ENCODE measurements around the gene POLK. TPM values are rescaled to one million over a fixed set of nuclear protein-coding genes. Genes with fewer than 3 reads are reported as not detected.
"Not testable (repeated sequence)": the region's sequence is repeated elsewhere in the genome, so short reads cannot be mapped to it uniquely, and the experiment has no call there.

POLK gene
- polyA plus RNA-seq, 6 donors from 2014 or later, result 19.3 to 34.7 (median 27.1) TPM

DNA sequence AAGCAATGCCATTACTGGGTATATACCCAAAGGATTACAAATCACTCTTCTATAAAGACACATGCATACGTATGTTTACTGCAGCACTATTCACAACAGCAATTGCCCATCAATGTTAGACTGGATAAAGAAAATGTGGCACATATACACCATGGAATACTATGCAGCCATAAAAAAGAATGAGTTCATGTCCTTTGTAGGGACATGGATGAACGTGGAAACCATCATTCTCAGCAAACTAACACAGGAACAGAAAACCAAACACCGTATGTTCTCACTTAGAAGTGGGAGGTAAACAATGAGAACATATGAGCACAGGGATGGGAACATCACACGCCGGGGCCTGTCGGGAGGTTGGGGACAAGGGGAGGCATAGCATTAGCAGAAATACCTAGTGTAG lies 21.8 kb upstream of the POLK start:
- Mint-ChIP-seq H3K4me1 (peaks cover 12 to 38% (median 21%) of the 10 kb centered on the region in 3 donors), H3K36me3 (peaks cover 50% of the 10 kb centered on the region in 2 donors), H3K4me3 (peak overlapping the region in 1 of 8 donors; percentile 22), H3K27ac (peak overlapping the region in 1 of 6 donors; percentile 74), H3K9me3 (peaks cover 0 to 50% (median 32%) of the 10 kb centered on the region in 7 donors)
- ATAC-seq (ENCODE audit: low read depth in 2 of 2); H3K27me3 Mint-ChIP-seq; DNase-seq: not testable (repeated sequence)

DNA sequence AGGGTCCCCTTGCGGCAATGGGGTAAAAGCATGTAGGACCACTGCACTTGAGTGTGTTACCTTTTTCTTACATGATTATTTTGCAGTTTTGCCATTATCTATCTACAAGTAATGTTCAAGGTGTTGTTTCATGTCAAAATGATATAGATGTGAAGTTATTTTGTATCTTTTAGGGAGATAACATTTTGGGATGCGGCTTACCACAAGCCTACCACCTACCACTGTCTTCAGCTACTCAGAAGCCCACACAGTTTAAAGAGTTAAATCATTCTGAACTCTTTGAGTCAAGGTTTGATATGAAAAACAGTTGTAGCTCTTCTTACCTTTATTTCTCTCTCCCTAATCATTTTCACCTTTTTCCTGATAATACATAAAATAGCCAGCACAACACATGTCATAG lies 20.1 kb upstream of the POLK start:
- no peaks in the 10 kb centered on the region for H3K27me3 Mint-ChIP-seq
- H3K27ac Mint-ChIP-seq, result peak overlapping the region in 2 of 6 donors; percentile 7 to 16
- H3K9me3 Mint-ChIP-seq, result peaks cover 0 to 36% (median 21%) of the 10 kb centered on the region in 7 donors
- DNase-seq, result no peak
- peaks cover 8 to 27% (median 8%) of the 10 kb centered on the region in 3 donors for H3K4me1 Mint-ChIP-seq
- H3K36me3 Mint-ChIP-seq, result peaks cover 33 to 40% of the 10 kb centered on the region in 2 donors
- H3K4me3 Mint-ChIP-seq, result no peak overlapping the region
- no peak for ATAC-seq (ENCODE audit: low read depth in 2 of 2)

DNA sequence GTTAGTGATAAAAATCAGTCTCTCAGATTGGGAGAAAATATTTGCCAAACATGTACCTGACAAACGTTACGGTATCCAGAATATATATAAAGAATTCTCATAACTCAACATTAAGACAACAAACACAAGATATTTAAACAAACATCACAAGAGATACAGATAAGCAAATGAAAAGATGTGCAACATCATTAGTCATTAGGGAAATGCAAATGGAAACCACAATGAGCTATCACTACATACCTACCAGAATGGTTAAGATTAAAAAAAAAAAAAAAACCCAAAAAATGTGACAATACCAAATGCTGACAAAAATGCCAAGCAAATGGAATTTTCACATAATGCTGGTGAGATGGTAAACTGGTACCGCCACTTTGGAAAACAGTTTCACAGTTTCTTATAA lies 15.7 kb upstream of the POLK start:
- Mint-ChIP-seq H3K9me3 (peaks cover 0 to 3% (median 0%) of the 10 kb centered on the region in 7 donors), H3K4me3 (no peak overlapping the region), H3K27ac (no peak overlapping the region), H3K36me3 (peaks cover 38 to 39% of the 10 kb centered on the region in 2 donors), H3K27me3 (no peaks in the 10 kb centered on the region), H3K4me1 (peaks cover 5 to 29% (median 7%) of the 10 kb centered on the region in 3 donors)
- ATAC-seq (ENCODE audit: low read depth in 2 of 2) (no peak), DNase-seq (no peak)

DNA sequence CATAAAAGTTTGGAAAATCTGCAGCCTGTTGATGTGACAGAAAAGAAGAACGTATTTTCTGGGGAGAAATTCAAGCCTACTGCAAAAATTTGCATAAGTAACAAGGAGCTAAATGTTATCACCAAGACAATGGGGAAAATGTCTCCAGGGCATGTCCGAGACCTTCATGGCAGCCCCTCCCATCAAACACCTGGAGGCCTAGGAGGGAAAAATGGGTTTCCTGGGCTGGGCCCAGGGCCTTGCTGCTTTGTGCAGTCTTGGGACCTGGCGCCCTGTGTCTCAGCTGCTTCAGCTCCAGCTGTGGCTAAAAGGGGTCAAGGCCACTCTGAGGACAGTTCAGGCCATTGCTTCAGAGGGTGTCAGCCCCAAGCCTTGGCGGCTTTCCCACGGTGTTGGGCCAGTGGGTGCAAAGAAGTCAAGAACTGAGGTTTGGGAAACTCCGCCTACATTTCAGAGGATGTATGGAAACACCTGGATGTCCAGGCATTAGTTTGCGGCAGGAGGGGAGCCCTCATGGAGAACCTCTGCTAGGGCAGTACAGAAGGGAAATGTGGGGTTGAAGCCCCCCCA lies 13.4 kb upstream of the POLK start:
- Mint-ChIP-seq H3K4me3 (no peak overlapping the region), H3K27ac (no peak overlapping the region), H3K27me3 (no peaks in the 10 kb centered on the region), H3K4me1 (peaks cover 6 to 35% (median 11%) of the 10 kb centered on the region in 3 donors), H3K36me3 (peaks cover 30 to 44% of the 10 kb centered on the region in 2 donors), H3K9me3 (no peaks in the 10 kb centered on the region)
- ATAC-seq (ENCODE audit: low read depth in 2 of 2) (no peak), DNase-seq (no peak)

DNA sequence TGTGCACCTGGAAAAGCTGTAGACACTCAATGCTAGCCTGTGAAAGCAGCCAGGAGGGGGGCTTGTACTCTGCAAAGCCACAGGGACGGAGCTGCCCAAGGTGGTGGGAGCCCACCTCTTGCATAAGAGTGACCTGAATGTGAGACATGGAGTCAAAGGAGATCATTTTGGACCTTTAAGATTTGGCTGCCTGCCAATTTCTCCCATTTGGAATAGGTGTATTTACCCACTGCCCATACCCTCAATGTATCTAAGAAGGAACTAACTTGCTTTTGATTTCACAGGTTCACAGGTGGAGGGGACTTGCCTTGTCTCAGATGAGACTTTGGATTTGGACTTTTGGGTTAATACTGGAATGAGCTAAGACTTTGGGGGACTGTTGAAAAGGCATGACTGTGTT lies 12.8 kb upstream of the POLK start:
- H3K4me3 Mint-ChIP-seq, result not testable (repeated sequence)
- H3K36me3 Mint-ChIP-seq, result peaks cover 25 to 45% of the 10 kb centered on the region in 2 donors

DNA sequence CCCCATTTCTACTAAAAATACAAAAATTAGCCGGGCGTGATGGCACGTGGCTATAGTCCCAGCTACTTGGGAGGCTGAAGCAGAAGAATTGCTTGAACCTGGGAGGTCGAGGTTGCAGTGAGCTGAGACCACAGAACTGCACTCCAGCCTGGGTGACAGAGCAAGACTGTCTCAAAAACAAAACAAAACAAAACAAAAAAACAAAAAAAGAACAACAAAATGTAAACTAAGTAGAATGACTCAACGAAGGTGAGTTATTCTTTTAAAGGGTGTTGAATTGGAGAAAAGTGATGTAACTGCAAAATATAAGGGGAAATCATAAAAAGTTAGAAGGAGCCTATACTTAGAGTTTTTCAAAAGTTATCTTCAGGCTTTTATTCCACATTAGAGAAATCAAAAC lies 6.6 kb upstream of the POLK start:
- Mint-ChIP-seq H3K36me3 (peaks cover 0 to 34% of the 10 kb centered on the region in 2 donors), H3K27ac (peak overlapping the region in 1 of 6 donors; percentile 41), H3K4me1 (peaks cover 33 to 48% (median 35%) of the 10 kb centered on the region in 3 donors)
- H3K9me3 Mint-ChIP-seq; ATAC-seq (ENCODE audit: low read depth in 2 of 2); DNase-seq; H3K27me3 Mint-ChIP-seq; H3K4me3 Mint-ChIP-seq: not testable (repeated sequence)

More for the DNA sequence above, 12.8 kb upstream of the POLK start:
- not testable (repeated sequence) for H3K9me3 Mint-ChIP-seq; ATAC-seq (ENCODE audit: low read depth in 2 of 2); H3K27me3 Mint-ChIP-seq; DNase-seq
- H3K4me1 Mint-ChIP-seq, result peaks cover 6 to 35% (median 15%) of the 10 kb centered on the region in 3 donors
- peak overlapping the region in 1 of 6 donors; percentile 15 for H3K27ac Mint-ChIP-seq

DNA sequence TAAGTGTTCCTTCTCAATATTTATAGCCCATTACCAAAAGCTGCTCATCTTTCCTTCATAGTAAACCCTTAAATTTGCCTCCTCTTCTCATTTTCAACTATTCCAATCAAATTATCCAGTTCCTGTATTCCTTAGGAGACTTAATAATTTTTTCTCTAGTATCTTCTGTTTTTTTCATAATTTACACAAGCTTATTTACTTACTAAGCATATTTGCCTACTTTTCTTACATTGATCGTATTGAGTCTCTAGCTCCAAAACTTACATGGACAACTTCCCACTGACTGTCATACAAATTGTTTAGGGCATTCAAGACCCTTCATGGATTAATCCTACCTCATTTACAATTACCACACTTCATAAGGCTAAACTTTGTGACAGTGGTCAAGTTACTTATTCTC lies 3.9 kb upstream of the POLK start:
- peak overlapping the region in 1 of 6 donors; percentile 22 for H3K27ac Mint-ChIP-seq
- DNase-seq (no peak), ATAC-seq (ENCODE audit: low read depth in 2 of 2) (no peak)
- peaks cover 0 to 7% (median 0%) of the 10 kb centered on the region in 7 donors for H3K9me3 Mint-ChIP-seq
- H3K36me3 Mint-ChIP-seq, result peaks cover 0 to 15% of the 10 kb centered on the region in 2 donors
- H3K4me1 Mint-ChIP-seq, result peaks cover 39 to 52% (median 48%) of the 10 kb centered on the region in 3 donors
- no peaks in the 10 kb centered on the region for H3K27me3 Mint-ChIP-seq
- peak overlapping the region in 1 of 8 donors; percentile 96 for H3K4me3 Mint-ChIP-seq

DNA sequence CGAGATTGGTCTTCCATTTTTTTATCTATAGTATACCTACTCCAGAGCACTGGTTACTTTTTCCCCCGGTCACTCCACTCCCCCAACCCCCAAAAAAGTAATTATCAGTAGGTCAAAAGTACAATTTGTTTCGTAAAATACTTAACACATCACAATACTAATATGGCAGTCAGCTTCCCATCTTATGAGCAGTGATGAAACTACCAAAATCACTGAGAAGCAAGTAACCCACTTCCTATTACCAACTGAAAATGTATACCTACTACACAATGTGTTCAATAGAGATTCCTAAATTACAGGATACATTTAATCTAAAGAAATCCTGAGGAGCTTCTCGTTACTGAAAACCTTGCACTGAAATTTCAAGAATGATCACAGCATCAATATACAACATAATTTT lies 2.1 kb upstream of the POLK start:
- peaks cover 0 to 11% of the 10 kb centered on the region in 2 donors for H3K36me3 Mint-ChIP-seq
- peak overlapping the region in 2 of 6 donors; percentile 80 to 96 for H3K27ac Mint-ChIP-seq
- no peaks in the 10 kb centered on the region for H3K27me3 Mint-ChIP-seq
- H3K4me3 Mint-ChIP-seq, result peak overlapping the region; percentile 93 to 98 (median 96)
- H3K9me3 Mint-ChIP-seq, result peaks cover 0 to 7% (median 0%) of the 10 kb centered on the region in 7 donors
- peaks cover 41 to 68% (median 61%) of the 10 kb centered on the region in 3 donors for H3K4me1 Mint-ChIP-seq
- ATAC-seq (ENCODE audit: low read depth in 2 of 2), result no peak
- DNase-seq, result no peak

DNA sequence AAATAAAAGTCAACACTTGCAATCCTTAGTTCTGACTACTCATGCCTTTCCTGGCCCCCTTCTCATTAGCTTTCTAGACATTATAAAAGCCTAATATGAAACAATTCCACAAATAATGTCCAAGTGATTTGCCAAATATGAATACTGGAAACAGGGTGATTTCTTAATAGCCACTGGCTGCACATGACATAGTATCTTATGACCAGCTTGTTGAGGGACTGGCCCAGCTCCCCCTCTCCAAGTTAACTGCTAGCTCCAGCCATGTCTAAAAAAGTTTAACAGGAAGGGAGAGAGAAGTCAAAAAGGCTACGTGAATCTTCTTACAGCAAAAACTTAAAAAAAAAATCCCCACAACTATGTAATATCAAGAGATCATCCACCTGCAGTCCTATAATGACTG lies 1.7 kb upstream of the POLK start:
- Mint-ChIP-seq H3K27ac (peak overlapping the region in 3 of 6 donors; percentile 63 to 96 (median 91)), H3K27me3 (no peaks in the 10 kb centered on the region), H3K9me3 (peaks cover 0 to 7% (median 0%) of the 10 kb centered on the region in 7 donors), H3K4me3 (peak overlapping the region; percentile 93 to 98 (median 96)), H3K36me3 (peaks cover 0 to 11% of the 10 kb centered on the region in 2 donors), H3K4me1 (peaks cover 41 to 67% (median 61%) of the 10 kb centered on the region in 3 donors)
- ATAC-seq (ENCODE audit: low read depth in 2 of 2) (no peak), DNase-seq (no peak)

DNA sequence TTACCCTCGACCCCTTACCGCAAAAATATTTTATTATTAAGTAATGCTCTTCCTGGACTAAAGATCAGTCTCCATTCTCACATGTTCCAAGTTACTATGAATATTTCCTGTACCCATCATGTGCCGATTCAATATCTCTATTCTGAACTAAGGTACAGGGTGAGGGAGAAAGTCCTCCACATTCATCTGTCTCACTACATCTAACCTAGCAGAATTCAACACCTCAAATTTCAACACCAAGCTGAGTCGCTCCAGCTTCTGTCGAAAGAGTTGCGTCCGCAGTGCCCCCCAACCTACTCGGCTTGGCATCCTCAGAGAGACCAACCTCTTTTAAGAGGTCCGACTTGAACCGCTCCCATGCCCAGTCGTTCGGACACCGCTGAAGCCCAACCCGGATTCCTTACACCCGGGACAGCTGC lies 1.3 kb upstream of the POLK start:
- peaks cover 41 to 69% (median 63%) of the 10 kb centered on the region in 3 donors for H3K4me1 Mint-ChIP-seq
- H3K9me3 Mint-ChIP-seq, result peaks cover 0 to 7% (median 0%) of the 10 kb centered on the region in 7 donors
- DNase-seq, result no peak

DNA sequence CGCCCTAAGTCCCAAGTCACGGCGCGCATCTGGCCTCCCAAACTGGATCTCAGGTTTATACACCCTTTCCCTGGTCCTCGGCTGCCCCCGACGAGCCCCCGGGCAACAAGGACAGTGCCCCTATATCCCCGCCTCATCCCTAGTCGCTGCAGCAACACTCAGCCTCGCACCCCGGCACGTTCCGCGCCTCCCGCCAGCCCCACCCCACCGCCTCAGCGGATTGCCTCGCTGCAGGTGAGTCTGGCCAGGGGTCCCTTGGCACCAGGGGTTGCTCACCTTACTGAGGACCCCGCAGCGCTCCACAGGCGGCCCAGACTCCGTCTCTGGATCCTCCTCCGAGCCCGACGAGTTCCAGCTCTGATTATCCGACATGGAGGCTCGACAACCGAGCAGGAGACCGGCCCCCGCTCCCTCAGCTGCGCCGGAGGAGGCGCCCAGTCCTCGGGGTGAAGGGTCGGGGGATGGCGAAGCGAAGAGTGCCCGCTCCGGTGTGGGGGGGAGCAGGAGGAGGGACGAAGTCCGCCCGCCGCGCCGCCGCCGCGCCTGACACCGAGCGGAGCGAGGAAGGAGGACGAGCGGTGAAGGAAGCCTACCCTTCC lies 756 bp upstream of the POLK start:
- Mint-ChIP-seq H3K36me3 (peaks cover 0 to 11% of the 10 kb centered on the region in 2 donors), H3K4me3 (peak overlapping the region; percentile 93 to 98 (median 96)), H3K4me1 (peaks cover 41 to 74% (median 68%) of the 10 kb centered on the region in 3 donors), H3K9me3 (peaks cover 0 to 7% (median 0%) of the 10 kb centered on the region in 7 donors), H3K27me3 (no peaks in the 10 kb centered on the region), H3K27ac (peak overlapping the region; percentile 75 to 96 (median 92))
- no peak for DNase-seq
- peak; percentile 44 to 50 for ATAC-seq (ENCODE audit: low read depth in 2 of 2)

More for the DNA sequence above, 1.3 kb upstream of the POLK start:
- peak overlapping the region; percentile 63 to 96 (median 92) for H3K27ac Mint-ChIP-seq
- no peak for ATAC-seq (ENCODE audit: low read depth in 2 of 2)
- peak overlapping the region; percentile 93 to 98 (median 96) for H3K4me3 Mint-ChIP-seq
- H3K27me3 Mint-ChIP-seq, result no peaks in the 10 kb centered on the region
- H3K36me3 Mint-ChIP-seq, result peaks cover 0 to 11% of the 10 kb centered on the region in 2 donors

DNA sequence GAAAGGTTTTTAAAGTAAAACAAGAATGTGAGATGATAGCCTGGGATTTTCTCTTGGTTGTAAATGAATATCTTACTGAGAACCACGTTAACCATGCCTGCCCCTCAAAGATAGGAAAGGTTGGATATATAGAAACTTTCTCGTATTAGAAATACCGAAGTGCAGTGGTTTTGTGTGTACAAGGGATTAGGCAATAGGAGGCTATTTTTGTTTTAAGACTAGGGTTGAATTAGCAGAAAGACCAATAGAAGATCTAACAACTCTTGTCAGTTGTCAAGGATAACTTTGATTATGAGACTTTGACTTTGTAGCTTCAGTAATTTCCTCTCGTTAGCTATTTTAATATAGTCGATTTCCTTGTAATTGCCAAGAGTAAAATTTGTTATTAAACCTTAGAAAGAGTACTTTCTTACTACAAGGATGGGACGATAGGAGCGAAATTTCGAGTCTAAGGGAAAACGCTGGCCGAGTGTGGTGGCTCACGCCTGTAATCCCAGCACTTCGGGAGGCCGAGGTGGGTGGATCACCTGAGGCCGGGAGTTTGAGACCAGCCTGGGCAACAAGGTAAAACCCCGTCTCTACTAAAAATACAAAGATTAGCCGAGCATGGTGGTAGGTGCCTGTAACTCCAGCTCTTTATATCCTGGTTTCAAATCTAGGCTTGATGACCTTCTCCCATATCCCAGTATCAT lies 838 bp downstream of the POLK start:
- Mint-ChIP-seq H3K9me3 (peaks cover 0 to 5% (median 0%) of the 10 kb centered on the region in 7 donors), H3K36me3 (peaks cover 0 to 6% of the 10 kb centered on the region in 2 donors), H3K4me1 (peaks cover 39 to 75% (median 69%) of the 10 kb centered on the region in 3 donors), H3K27me3 (no peaks in the 10 kb centered on the region), H3K4me3 (peak overlapping the region; percentile 93 to 98 (median 96)), H3K27ac (peak overlapping the region; percentile 91 to 96 (median 92))
- no peak for DNase-seq
- no peak for ATAC-seq (ENCODE audit: low read depth in 2 of 2)

DNA sequence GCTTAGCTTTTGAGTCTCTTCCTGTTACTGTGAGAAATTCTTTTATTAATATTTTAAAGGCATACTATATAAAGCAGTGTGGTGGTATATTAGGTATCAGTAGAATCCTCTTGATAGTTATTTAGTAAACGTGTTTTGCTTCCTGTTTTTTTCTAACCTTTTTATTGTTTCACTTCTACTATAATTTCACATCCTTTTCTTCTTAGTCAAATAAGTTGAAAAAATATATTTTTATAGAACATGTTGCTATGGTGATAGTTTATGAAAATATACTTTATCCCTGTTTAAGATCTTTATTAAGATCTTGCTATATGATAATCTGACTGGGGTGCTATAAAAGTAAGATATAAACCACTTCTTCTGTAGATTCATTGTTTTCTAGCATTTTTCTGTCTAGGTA lies 2.1 kb downstream of the POLK start:
- peak; percentile 21 for DNase-seq
- Mint-ChIP-seq H3K4me1 (peaks cover 33 to 76% (median 69%) of the 10 kb centered on the region in 3 donors), H3K36me3 (no peaks in the 10 kb centered on the region), H3K27ac (peak overlapping the region; percentile 75 to 98 (median 92)), H3K4me3 (peak overlapping the region in 7 of 8 donors; percentile 29 to 97 (median 63)), H3K27me3 (no peaks in the 10 kb centered on the region), H3K9me3 (peaks cover 0 to 5% (median 0%) of the 10 kb centered on the region in 7 donors)
- peak; percentile 2 to 7 for ATAC-seq (ENCODE audit: low read depth in 2 of 2)

Measured in naive B cell (primary cell).